HCT116 (cell line): ENCODE results near the gene CACNB3. TPM values are rescaled to one million over a fixed set of nuclear protein-coding genes. Genes with fewer than 3 reads are reported as not detected.

Experiments
- microRNA-seq: library from miRNA; unstranded; fragments of <30 nt; microRNA quantifications from one replicate; pipeline ENCODE4, GENCODE V29; 2016; ENCODE audit warnings: borderline number of aligned reads
- total RNA-seq: library from RNA; stranded (reverse); gene quantifications from one replicate; pipeline ENCODE4 v1.2.1, GENCODE V29; 2021; ENCODE audit not compliant: unreplicated experiment

Gene CACNB3
- total RNA-seq, 1 experiment from 2014 or later, result 22.0 TPM

Small RNAs within 50 kb of the gene (microRNA-seq; reads per million reads assigned to microRNA genes)
- gene MIR4701, result not detected

Other genes starting within 250 kb of the CACNB3 start
- gene LALBA, start 248.4 kb upstream of the CACNB3 start, total RNA-seq, result not detected
- 41.6 TPM for gene KANSL2, start 136.3 kb upstream of the CACNB3 start, total RNA-seq
- 69.4 TPM for gene CCNT1, start 101.8 kb upstream of the CACNB3 start, total RNA-seq
- 24.9 TPM for gene ADCY6, start 29.4 kb upstream of the CACNB3 start, total RNA-seq
- gene DDX23, start 33.7 kb downstream of the CACNB3 start, total RNA-seq, result 75.0 TPM
- gene RND1, start 47.4 kb downstream of the CACNB3 start, total RNA-seq, result 2.0 TPM
- 18.5 TPM for gene FKBP11, start 107.0 kb downstream of the CACNB3 start, total RNA-seq
- gene ARF3, start 139.0 kb downstream of the CACNB3 start, total RNA-seq, result 166 TPM
- 9.8 TPM for gene WNT10B, start 153.2 kb downstream of the CACNB3 start, total RNA-seq
- not detected for gene WNT1, start 159.8 kb downstream of the CACNB3 start, total RNA-seq
- 8.1 TPM for gene DDN, start 180.9 kb downstream of the CACNB3 start, total RNA-seq
- gene PRKAG1, start 200.3 kb downstream of the CACNB3 start, total RNA-seq, result 64.6 TPM
- gene KMT2D, start 242.3 kb downstream of the CACNB3 start, total RNA-seq, result 71.3 TPM